ENCODE results near the gene EPS15. TPM values are rescaled to one million over a fixed set of nuclear protein-coding genes. Genes with fewer than 3 reads are reported as not detected.

Gene EPS15
- total RNA-seq, 1 donor from 2014 or later: 42.0 TPM

GRCh38 chr1:51313961-51314777, 204.9 kb downstream of the EPS15 start:
- Histone ChIP-seq H2AFZ (replicated peaks) (no peak overlapping the region), H3K9ac (no peak overlapping the region)
- DNase-seq (ENCODE audit: low spot score): no peak

GRCh38 chr1:51313268-51313852, 205.7 kb downstream of the EPS15 start:
- H3K4me1 ChIP-seq: peaks cover 7% of the 10 kb centered on the region
- H3K4me3 Mint-ChIP-seq: peak overlapping the region; percentile 25
- no peaks in the 10 kb centered on the region for H3K27me3 ChIP-seq
- H3K9me3 ChIP-seq (ENCODE audit: low read depth): no peaks in the 10 kb centered on the region
- H3K27me3 Mint-ChIP-seq (ENCODE audit: insufficient read depth, low read depth): peaks cover 11% of the 10 kb centered on the region
- peaks cover 19% of the 10 kb centered on the region for H3K4me1 Mint-ChIP-seq
- H3K4me2 ChIP-seq: no peak overlapping the region
- no peaks in the 10 kb centered on the region for H3K79me2 ChIP-seq (ENCODE audit: low read depth)
- H3K4me3 ChIP-seq: no peak overlapping the region
- no peaks in the 10 kb centered on the region for H4K20me1 ChIP-seq (ENCODE audit: low read depth)
- no peak for TF ChIP-seq EZH2phosphoT487 (IDR thresholded peaks at IDR 0.05)
- no peak for TF ChIP-seq EZH2 (IDR thresholded peaks at IDR 0.05)
- TF ChIP-seq CTCF (IDR thresholded peaks at IDR 0.05): peak; percentile 31
- no peak overlapping the region for H3K27ac ChIP-seq
- H3F3A ChIP-seq (ENCODE audit: low read depth): no peaks in the 10 kb centered on the region
- H3K27ac Mint-ChIP-seq: peak overlapping the region; percentile 91
- H3K9me3 Mint-ChIP-seq: no peaks in the 10 kb centered on the region
- peak; percentile 27 for DNase-seq (ENCODE audit: low spot score)
- H3K9ac ChIP-seq: no peak overlapping the region
- H3K36me3 Mint-ChIP-seq: no peaks in the 10 kb centered on the region
- no peaks in the 10 kb centered on the region for H3K36me3 ChIP-seq
- no peak overlapping the region for H2AFZ ChIP-seq (replicated peaks)

More at GRCh38 chr1:51313961-51314777, 204.9 kb downstream of the EPS15 start:
- Histone ChIP-seq H3K79me2 (ENCODE audit: low read depth) (no peaks in the 10 kb centered on the region), H4K20me1 (ENCODE audit: low read depth) (no peaks in the 10 kb centered on the region), H3K36me3 (no peaks in the 10 kb centered on the region), H3F3A (ENCODE audit: low read depth) (no peaks in the 10 kb centered on the region), H3K4me3 (no peak overlapping the region), H3K4me1 (peaks cover 7% of the 10 kb centered on the region), H3K4me2 (no peak overlapping the region), H3K27me3 (no peaks in the 10 kb centered on the region), H3K27ac (no peak overlapping the region), H3K9me3 (ENCODE audit: low read depth) (no peaks in the 10 kb centered on the region)
- Mint-ChIP-seq H3K27ac (no peak overlapping the region), H3K9me3 (no peaks in the 10 kb centered on the region), H3K4me1 (peaks cover 19% of the 10 kb centered on the region), H3K4me3 (no peak overlapping the region), H3K27me3 (ENCODE audit: insufficient read depth, low read depth) (peaks cover 9% of the 10 kb centered on the region), H3K36me3 (no peaks in the 10 kb centered on the region)
- no peak for TF ChIP-seq CTCF (IDR thresholded peaks at IDR 0.05)
- TF ChIP-seq EZH2phosphoT487 (IDR thresholded peaks at IDR 0.05): no peak
- TF ChIP-seq EZH2 (IDR thresholded peaks at IDR 0.05): no peak

GRCh38 chr1:51312718-51313117, 206.3 kb downstream of the EPS15 start:
- Histone ChIP-seq H3K4me1 (peaks cover 7% of the 10 kb centered on the region), H4K20me1 (ENCODE audit: low read depth) (no peaks in the 10 kb centered on the region), H3K4me3 (no peak overlapping the region), H3K4me2 (no peak overlapping the region), H2AFZ (replicated peaks) (no peak overlapping the region), H3K36me3 (no peaks in the 10 kb centered on the region), H3K27ac (no peak overlapping the region), H3K27me3 (no peaks in the 10 kb centered on the region), H3K9ac (no peak overlapping the region), H3K9me3 (ENCODE audit: low read depth) (no peaks in the 10 kb centered on the region), H3F3A (ENCODE audit: low read depth) (no peaks in the 10 kb centered on the region), H3K79me2 (ENCODE audit: low read depth) (no peaks in the 10 kb centered on the region)
- Mint-ChIP-seq H3K27me3 (ENCODE audit: insufficient read depth, low read depth) (peaks cover 11% of the 10 kb centered on the region), H3K27ac (no peak overlapping the region), H3K4me3 (no peak overlapping the region), H3K9me3 (no peaks in the 10 kb centered on the region), H3K36me3 (no peaks in the 10 kb centered on the region), H3K4me1 (peaks cover 19% of the 10 kb centered on the region)
- no peak for DNase-seq (ENCODE audit: low spot score)
- TF ChIP-seq EZH2phosphoT487 (IDR thresholded peaks at IDR 0.05): no peak
- TF ChIP-seq EZH2 (IDR thresholded peaks at IDR 0.05): no peak
- TF ChIP-seq CTCF (IDR thresholded peaks at IDR 0.05): no peak

Data from neural progenitor cell (in vitro differentiated cells).